HG02642 (cell line): ENCODE data around the gene CCRL2.

Source experiments
- ATAC-seq: cut with Tn5 transposase; IDR thresholded peaks from one replicate; pipeline ENCODE4 v1.9.1; 2021; ENCODE audit warnings: mild to moderate bottlenecking; ENCODE audit not compliant: unreplicated experiment, poor library complexity

Gene CCRL2

GRCh38 chr3:46406788-46407611, at the start of gene CCRL2, which contains the start of gene CCR5AS:
TSS of gene CCRL2 (plus strand) at chr3:46407259. CDS start at chr3:46408080, 821 bp downstream.
TSS of gene CCR5AS (minus strand) at chr3:46407066.
- ATAC-seq, result no peak

DNA sequence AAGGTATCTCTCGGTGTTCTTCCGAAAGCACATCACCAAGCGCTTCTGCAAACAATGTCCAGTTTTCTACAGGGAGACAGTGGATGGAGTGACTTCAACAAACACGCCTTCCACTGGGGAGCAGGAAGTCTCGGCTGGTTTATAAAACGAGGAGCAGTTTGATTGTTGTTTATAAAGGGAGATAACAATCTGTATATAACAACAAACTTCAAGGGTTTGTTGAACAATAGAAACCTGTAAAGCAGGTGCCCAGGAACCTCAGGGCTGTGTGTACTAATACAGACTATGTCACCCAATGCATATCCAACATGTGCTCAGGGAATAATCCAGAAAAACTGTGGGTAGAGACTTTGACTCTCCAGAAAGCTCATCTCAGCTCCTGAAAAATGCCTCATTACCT, 48.6 kb upstream of the CCRL2 start:
- ATAC-seq, result no peak

GRCh38 chr3:46359733-46360493, 47.1 kb upstream of the CCRL2 start:
- ATAC-seq, result no peak

DNA sequence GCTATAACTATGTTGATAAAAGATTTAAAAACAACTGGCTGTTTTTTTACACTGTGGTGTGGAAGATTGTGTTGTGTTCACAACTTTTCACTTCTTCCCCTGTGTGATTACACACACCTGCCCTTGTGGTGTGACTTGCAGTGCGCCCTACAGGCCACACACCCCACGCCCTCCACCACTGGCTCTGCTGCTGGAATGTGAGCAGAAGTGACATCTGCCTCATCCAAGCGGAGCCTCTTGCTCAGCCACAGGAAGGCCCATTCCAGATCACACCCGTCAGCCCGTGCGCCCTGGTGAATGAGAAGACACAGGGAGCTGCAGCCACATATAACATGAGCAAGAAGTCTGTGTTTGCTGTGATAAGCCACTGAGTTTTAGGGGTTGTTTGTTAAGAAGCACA, 46.2 kb upstream of the CCRL2 start:
- ATAC-seq, result no peak

DNA sequence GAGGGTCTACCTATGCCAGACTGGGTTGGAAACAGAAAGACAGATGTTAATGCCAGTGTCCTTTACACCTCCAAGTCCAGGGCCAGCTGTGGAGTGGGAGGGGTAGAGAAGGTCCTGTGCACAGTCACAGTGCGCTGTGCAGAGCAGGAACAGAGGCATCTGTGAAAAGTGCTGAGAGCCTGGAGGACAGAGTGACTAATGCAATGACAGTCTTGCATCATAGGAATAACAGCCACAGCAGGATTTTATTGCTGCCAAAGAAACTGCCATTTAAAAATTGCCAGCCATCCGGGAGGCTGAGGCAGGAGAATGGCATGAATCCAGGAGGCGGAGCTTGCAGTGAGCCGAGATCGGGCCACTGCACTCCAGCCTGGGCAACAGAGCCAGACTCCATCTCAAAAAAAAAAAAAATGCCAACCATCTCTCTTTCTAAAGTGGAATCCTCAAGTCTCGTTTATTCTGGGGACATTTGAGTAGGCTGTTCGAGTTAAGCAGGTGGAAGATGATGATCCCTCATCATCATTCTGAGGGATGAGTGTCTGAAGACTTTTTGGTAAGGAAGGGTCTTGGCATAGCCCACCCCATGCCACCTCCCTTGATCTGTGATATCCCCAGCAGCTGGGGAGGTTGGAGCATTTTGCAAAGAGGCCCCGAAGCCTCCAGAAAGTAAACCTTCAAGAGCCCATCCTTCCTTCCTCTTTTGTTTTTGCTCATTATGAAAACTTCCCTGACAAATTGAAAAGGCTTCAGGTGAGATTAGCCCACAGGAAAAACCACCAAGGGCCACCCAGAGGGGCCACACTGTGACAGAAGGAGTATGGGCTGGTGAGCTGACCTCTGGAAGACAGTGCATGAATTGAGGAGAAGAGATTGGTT, 45.4 kb upstream of the CCRL2 start:
- ATAC-seq, result no peak

DNA sequence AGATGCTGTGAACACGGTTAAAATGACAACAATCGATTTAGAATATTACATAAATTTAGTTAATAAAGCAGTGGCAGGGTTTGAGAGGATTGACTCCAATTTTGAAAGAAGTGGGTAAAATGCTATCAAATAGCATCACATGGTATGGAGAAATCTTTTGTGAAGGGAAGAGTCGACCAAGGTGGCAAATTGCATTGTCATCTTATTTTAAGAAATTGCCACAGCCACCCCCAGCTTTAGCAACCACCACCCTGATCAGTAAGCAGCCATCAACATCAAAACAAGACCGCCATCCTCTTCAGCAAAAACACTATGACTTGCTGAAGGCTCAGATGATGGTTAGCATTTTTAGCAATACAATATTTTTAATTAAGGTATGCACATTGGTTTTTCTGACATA, 42.0 kb upstream of the CCRL2 start:
- ATAC-seq, result no peak

DNA sequence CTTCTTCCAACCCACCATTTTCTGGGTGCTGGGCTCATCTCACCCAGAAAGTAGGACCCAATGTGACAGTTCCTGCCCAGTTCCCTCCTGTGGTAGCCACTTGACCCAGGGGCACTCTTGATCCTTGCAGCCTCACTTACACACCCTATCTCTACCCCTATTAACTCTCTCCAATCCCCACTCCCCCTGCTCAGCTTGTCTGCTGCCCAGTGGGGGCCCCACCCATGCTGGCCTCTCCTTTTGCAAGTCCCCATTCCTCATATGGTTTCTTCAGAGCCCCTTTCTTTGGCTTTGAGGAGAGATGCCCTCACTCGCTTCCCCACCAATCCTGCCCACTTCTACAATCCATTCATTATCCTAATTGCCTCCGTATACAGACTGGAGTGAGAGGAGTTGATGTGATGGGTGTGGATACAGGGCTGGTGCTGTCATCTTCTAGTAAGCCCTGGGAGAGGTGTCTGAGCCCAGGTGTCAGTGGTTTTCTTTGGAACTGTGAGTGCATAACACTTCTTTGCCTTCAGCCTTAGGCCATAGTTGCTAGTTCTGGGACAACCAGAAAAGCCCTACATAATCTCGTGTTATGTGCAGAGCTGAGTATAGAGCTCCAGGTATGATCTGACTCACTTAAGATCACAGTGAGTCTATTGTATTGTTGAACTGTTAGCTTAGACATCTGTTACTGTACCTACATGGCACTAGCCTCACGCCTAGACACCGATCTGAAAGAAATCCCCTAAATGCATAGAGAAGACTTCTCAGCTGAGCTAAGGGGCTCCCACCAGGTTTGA, 41.1 kb upstream of the CCRL2 start:
- no peak for ATAC-seq

- ATAC-seq, result no peak
Observed at GRCh38 chr3:46367811-46368210, 39.2 kb upstream of the CCRL2 start.

GRCh38 chr3:46368569-46368968, 38.5 kb upstream of the CCRL2 start:
- no peak for ATAC-seq

GRCh38 chr3:46369151-46369550, 37.9 kb upstream of the CCRL2 start:
- no peak for ATAC-seq

- peak; percentile 56 for ATAC-seq
Observed at GRCh38 chr3:46369675-46370132, 37.4 kb upstream of the CCRL2 start.

DNA sequence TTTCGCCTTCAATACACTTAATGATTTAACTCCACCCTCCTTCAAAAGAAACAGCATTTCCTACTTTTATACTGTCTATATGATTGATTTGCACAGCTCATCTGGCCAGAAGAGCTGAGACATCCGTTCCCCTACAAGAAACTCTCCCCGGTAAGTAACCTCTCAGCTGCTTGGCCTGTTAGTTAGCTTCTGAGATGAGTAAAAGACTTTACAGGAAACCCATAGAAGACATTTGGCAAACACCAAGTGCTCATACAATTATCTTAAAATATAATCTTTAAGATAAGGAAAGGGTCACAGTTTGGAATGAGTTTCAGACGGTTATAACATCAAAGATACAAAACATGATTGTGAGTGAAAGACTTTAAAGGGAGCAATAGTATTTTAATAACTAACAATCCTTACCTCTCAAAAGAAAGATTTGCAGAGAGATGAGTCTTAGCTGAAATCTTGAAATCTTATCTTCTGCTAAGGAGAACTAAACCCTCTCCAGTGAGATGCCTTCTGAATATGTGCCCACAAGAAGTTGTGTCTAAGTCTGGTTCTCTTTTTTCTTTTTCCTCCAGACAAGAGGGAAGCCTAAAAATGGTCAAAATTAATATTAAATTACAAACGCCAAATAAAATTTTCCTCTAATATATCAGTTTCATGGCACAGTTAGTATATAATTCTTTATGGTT, 36.1 kb upstream of the CCRL2 start, which contains the start of gene CCR5:
CCR5 (plus strand) TSS at position 108 of the 680 bp plus-strand sequence. CDS start 1,957 bp downstream, outside the sequence.
- no peak for ATAC-seq

DNA sequence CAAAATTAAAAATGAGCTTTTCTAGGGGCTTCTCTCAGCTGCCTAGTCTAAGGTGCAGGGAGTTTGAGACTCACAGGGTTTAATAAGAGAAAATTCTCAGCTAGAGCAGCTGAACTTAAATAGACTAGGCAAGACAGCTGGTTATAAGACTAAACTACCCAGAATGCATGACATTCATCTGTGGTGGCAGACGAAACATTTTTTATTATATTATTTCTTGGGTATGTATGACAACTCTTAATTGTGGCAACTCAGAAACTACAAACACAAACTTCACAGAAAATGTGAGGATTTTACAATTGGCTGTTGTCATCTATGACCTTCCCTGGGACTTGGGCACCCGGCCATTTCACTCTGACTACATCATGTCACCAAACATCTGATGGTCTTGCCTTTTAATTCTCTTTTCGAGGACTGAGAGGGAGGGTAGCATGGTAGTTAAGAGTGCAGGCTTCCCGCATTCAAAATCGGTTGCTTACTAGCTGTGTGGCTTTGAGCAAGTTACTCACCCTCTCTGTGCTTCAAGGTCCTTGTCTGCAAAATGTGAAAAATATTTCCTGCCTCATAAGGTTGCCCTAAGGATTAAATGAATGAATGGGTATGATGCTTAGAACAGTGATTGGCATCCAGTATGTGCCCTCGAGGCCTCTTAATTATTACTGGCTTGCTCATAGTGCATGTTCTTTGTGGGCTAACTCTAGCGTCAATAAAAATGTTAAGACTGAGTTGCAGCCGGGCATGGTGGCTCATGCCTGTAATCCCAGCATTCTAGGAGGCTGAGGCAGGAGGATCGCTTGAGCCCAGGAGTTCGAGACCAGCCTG, 35.3 kb upstream of the CCRL2 start:
- no peak for ATAC-seq

DNA sequence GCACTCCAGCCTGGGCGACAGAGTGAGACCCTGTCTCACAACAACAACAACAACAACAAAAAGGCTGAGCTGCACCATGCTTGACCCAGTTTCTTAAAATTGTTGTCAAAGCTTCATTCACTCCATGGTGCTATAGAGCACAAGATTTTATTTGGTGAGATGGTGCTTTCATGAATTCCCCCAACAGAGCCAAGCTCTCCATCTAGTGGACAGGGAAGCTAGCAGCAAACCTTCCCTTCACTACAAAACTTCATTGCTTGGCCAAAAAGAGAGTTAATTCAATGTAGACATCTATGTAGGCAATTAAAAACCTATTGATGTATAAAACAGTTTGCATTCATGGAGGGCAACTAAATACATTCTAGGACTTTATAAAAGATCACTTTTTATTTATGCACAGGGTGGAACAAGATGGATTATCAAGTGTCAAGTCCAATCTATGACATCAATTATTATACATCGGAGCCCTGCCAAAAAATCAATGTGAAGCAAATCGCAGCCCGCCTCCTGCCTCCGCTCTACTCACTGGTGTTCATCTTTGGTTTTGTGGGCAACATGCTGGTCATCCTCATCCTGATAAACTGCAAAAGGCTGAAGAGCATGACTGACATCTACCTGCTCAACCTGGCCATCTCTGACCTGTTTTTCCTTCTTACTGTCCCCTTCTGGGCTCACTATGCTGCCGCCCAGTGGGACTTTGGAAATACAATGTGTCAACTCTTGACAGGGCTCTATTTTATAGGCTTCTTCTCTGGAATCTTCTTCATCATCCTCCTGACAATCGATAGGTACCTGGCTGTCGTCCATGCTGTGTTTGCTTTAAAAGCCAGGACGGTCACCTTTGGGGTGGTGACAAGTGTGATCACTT, 34.3 kb upstream of the CCRL2 start:
- no peak for ATAC-seq

- ATAC-seq, result no peak
Observed at GRCh38 chr3:46374755-46375154, 32.3 kb upstream of the CCRL2 start.

GRCh38 chr3:46375218-46375617, 31.8 kb upstream of the CCRL2 start:
- no peak for ATAC-seq

- ATAC-seq, result no peak
Observed at GRCh38 chr3:46375814-46376213, 31.2 kb upstream of the CCRL2 start.
